HS-5 (cell line): ENCODE measurements around the gene KRTCAP2.
"Not testable (repeated sequence)": the region's sequence is repeated elsewhere in the genome, so short reads cannot be mapped to it uniquely, and the experiment has no call there.

Source experiments
- DNase-seq: peaks from one replicate; pipeline ENCODE4 v3.0.0-alpha.2; 2012; ENCODE audit warnings: low read depth

The KRTCAP2 gene

GRCh38 chr1:155199792-155200191 is 26.7 kb upstream of the KRTCAP2 start:
- DNase-seq: no peak

GRCh38 chr1:155198547-155198906 is 25.4 kb upstream of the KRTCAP2 start:
- no peak for DNase-seq

- DNase-seq: no peak
Measured at GRCh38 chr1:155197901-155198546, 24.9 kb upstream of the KRTCAP2 start.

- DNase-seq: no peak
Measured at GRCh38 chr1:155196893-155197638, 24.0 kb upstream of the KRTCAP2 start.

GRCh38 chr1:155196103-155196892 is 23.2 kb upstream of the KRTCAP2 start:
- DNase-seq: no peak

GRCh38 chr1:155195201-155196102 is 22.3 kb upstream of the KRTCAP2 start:
- DNase-seq: no peak

GRCh38 chr1:155193991-155194240 is 20.8 kb upstream of the KRTCAP2 start:
- DNase-seq: not testable (repeated sequence)

GRCh38 chr1:155193275-155193990 is 20.3 kb upstream of the KRTCAP2 start:
- DNase-seq: peak; percentile 60

GRCh38 chr1:155192346-155193274 is 19.5 kb upstream of the KRTCAP2 start:
- no peak for DNase-seq

GRCh38 chr1:155191904-155192303 is 18.8 kb upstream of the KRTCAP2 start:
- DNase-seq: no peak

- DNase-seq: not testable (repeated sequence)
Measured at GRCh38 chr1:155189926-155190325, 16.8 kb upstream of the KRTCAP2 start.

GRCh38 chr1:155188268-155188667 is 15.2 kb upstream of the KRTCAP2 start:
- no peak for DNase-seq

GRCh38 chr1:155187456-155187891 is 14.4 kb upstream of the KRTCAP2 start:
- no peak for DNase-seq

GRCh38 chr1:155186794-155187455 is 13.8 kb upstream of the KRTCAP2 start:
- no peak for DNase-seq

GRCh38 chr1:155186067-155186793 is 13.1 kb upstream of the KRTCAP2 start:
- DNase-seq: no peak

- no peak for DNase-seq
Measured at GRCh38 chr1:155185783-155186066, 12.6 kb upstream of the KRTCAP2 start.

- DNase-seq: no peak
Measured at GRCh38 chr1:155184835-155185782, 12.0 kb upstream of the KRTCAP2 start.

GRCh38 chr1:155184351-155184811 is 11.3 kb upstream of the KRTCAP2 start:
- DNase-seq: no peak
